Endothelial cell of umbilical vein (primary cell): ENCODE data around the gene PTCH1.

ENCODE experiments used
- EZH2 ChIP-seq: IDR thresholded peaks from 2 replicates; pipeline ENCODE4 v1.6.1; 2012; ENCODE audit warnings: borderline replicate concordance, low read depth, mild to moderate bottlenecking, moderate library complexity, low read length, inconsistent platforms; ENCODE audit not compliant: severe bottlenecking
- TF ChIP-seq, protein P1 (sequence below), 2 donors: IDR thresholded peaks; 1 replicate in 1 of 2; 2 replicates in 1 of 2; pipeline ENCODE4 v1.5.1; 2011; ENCODE audit warnings: low read length in 2 of 2, mild to moderate bottlenecking in 2 of 2, moderate library complexity in 2 of 2, control low read depth in 1 of 2, inconsistent platforms in 1 of 2, low read depth in 1 of 2; ENCODE audit not compliant: insufficient read depth in 1 of 2; ENCODE audit errors: extremely low read depth in 1 of 2

DNA sequence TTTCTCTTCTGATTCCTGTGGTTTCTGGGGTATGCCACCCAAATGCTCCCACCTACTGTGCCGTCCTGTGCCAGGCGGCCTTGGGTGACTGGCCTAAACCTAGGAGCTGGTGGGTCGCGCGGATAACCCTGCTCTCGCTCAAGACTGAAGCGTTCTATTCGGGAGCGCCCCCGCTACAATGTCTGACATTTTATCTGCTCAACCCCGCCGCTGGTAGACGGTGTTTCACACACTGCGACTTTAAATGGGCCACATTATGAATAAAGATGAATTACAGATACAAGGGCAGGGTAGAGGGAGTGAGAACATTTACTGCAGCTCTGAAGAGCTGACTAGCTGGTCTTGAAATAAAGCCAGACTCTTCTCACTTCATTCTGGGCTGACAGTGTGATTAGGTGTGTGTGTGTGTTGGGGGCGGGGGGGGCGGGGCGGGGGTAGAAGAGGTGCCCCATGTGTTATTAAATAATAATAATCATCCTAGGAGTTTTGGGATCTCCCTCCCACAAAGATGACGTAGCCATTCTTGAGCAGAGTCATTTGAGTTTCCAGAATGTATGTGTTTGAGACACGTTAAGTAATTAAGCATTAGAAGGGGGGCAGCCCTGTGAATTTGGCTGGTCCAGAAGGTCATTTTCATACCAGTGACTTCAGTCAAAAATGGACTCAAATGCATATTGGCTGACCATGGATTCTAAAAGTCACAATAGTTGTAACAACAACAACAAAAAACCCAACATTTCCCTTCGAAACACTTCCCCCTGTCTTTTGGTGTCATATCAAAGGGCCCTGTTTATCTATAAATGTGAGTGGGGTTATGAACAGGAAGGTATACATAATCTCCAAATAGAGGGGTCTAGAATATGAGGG is 1.0 kb upstream of the PTCH1 start:
- TF ChIP-seq, protein P1, sequence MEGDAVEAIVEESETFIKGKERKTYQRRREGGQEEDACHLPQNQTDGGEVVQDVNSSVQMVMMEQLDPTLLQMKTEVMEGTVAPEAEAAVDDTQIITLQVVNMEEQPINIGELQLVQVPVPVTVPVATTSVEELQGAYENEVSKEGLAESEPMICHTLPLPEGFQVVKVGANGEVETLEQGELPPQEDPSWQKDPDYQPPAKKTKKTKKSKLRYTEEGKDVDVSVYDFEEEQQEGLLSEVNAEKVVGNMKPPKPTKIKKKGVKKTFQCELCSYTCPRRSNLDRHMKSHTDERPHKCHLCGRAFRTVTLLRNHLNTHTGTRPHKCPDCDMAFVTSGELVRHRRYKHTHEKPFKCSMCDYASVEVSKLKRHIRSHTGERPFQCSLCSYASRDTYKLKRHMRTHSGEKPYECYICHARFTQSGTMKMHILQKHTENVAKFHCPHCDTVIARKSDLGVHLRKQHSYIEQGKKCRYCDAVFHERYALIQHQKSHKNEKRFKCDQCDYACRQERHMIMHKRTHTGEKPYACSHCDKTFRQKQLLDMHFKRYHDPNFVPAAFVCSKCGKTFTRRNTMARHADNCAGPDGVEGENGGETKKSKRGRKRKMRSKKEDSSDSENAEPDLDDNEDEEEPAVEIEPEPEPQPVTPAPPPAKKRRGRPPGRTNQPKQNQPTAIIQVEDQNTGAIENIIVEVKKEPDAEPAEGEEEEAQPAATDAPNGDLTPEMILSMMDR (IDR thresholded peaks at IDR 0.05; ENCODE audit: extremely low read depth in 1 of 2, insufficient read depth in 1 of 2, low read depth in 1 of 2, low read length in 2 of 2), result no peak
- no peak for TF ChIP-seq EZH2
